GM18870 (cell line): ENCODE data around the gene CFAP74.

ENCODE experiments used
- ATAC-seq: cut with Tn5 transposase; IDR thresholded peaks from one replicate; pipeline ENCODE4 v1.9.1; 2021; ENCODE audit warnings: moderate library complexity; ENCODE audit not compliant: unreplicated experiment

Gene CFAP74

DNA sequence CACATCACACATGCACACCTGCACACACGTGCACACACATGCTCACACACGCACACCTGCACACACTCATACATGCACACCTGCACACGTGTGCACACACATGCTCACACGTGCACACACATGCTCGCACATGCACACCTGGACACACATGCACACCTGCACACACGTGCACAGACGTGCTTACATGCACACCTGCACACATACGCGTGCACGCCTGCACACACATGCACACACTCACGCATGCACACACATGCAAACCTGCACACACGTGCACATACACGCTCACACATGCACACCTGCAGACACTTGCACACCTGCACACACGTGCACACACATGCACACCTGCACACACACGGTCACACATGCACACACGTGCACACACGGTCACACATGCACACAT is 32.6 kb downstream of the CFAP74 start:
- ATAC-seq = no peak

DNA sequence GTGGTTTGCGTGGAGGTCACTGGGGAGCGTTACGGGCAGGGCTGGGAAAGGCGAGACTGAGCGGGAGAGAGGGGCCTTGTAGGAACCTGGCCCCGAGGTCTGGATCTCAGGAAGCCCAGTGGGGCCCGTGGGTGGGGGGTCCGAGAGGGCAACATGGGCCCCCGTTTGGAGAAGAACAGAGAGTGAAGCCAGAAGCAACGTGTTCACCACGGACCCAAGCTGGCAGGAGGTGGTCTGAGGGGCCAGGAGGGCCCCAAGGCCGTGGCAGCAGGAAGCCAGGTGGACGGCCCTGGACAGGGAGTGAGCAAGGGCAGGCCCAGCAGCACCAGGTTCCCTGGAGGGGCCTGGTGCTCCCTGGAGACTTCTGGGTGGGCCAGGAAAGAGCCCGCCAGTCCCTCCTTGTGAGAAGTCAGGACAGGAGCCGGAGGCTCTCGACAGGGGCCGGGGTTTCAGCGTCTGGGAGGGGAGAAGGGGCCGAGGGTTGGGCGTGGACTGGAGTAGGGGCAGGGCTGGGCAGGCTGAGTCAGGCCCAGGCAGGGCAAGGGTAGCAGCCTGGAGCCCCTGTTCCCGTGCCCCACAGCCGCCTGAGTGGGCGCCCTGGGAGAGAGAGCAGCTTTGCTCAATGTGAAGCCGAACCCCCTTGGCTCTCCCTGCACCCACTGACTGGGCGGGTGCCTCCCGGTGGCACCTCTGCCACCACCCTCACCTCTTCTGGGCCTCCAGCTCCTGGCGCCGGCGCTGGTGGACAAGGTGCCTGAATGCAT is 33.5 kb downstream of the CFAP74 start:
- no peak for ATAC-seq

DNA sequence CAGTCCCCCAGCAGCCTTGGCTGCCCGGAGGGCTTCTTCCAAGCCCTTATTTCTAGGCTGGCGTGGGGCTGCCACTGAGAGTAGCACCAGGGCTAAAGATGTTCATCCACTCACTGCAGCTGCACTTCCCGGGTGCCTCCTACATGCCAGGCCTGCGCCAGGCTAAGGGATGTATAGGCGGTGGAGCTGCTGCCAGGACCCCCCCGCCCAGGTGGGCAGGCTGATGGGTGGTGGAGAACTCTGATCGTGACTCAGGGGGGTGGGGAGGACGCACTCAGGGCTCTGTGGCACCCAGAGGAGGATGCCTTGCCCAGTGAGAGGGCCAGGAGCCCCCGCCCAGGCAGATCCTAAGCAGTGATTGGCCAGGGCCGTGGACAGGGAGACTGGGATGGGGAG is 34.1 kb downstream of the CFAP74 start:
- no peak for ATAC-seq

DNA sequence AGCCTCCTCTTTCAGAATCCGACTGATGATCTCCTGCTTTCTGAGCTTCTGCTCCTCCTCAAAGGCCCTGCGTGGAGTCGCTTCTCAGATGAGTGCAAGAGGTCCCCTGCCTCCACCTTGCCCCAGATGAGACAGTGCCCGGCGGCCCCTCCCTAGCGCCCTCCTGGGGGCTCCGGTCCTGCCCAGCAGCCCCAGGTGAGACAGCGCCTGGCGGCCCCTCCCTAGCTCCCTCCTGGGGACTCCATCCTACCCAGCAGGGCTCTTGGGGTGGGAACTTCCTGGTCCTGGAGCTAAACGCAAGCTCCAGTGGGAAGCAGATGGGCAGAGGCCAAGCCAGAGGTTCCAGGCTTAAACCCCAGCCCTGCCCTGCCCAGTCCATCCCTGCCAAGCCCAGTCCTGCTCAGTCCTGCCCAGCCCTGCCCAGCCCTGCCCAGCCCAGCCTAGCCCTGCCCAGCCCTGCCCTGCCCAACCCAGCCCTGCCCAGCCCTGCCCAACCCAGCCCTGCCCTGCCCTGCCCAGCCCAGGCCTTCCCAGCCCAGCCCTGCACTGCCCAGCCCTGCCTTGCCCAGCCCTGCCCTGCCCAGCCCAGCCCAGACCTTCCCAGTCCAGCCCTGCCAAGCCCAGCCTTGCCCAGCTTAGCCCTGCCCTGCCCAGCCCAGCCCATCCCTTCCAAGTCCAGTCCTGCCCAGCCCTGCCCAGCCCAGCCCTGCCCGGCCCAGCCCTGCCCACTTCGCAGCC is 34.6 kb downstream of the CFAP74 start:
- no peak for ATAC-seq

DNA sequence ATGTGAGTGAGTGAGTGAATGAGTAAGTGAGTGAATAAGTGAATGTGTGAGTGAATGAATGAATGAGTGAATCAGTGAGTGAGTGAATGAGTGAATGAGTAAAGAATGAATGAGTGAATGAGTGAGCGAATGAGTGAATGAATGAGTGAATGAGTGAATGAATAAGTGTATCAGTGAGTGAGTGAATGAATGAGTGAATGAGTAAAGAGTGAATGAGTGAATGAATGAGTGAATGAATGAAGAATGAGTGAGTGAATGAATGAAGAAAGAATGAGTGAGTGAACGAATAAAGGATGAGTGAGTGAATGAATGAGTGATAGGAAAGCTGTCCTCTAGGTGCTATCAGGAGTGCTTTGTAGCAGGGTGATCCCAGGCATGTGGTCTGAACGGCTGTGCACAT is 35.7 kb downstream of the CFAP74 start:
- no peak for ATAC-seq

DNA sequence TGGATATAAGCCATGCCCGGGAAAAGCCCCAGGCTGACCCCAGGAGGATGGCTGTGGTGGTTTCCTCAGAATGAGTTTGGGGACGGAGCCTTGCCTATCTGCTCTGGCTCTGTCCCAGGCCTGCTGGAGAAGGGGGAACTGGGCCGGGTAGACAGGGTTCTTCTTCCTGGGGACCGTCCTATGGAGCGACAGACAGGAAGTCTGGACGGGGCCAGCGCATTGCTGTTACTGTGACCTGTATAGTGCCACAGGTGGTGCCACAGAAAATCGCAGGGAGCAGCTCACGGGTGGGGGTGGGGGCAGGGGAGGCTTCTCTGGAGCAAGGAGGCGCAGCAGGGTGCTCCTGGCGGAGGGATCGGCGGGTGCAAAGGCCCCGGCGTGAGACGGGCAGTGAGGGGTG is 36.4 kb downstream of the CFAP74 start:
- ATAC-seq = no peak

DNA sequence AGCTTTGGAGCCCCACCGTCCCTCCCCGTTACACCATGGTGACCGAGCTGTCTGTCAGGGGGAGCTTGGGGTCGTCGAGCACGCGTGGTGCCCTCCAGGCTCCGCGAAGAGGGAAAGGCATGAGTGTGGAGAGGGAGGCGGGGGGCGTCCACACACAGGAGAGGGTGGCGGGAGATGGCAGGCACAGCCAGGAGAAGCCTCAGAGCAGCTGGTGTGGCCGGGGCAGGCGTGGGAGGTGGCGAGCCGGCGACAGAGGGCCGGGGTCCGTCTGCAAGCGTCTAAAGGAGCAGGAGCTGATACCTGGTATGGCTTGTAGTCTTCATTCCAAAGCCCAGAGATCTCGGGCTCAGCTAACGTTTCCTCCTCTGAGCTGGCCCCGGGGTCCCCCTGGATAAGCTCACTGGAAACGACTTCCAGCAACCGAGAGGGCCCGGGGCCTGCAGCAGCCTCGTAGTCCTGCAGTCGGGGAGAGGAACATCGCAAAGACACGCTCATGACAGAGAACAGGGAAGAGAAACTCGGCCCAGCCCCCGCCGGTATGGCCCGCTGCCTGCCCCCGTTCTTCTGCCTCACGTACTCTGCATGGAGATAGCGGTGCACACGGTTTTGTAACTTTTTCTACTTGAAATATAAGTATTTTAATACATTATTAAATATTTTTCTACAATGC is 37.4 kb downstream of the CFAP74 start:
- no peak for ATAC-seq

DNA sequence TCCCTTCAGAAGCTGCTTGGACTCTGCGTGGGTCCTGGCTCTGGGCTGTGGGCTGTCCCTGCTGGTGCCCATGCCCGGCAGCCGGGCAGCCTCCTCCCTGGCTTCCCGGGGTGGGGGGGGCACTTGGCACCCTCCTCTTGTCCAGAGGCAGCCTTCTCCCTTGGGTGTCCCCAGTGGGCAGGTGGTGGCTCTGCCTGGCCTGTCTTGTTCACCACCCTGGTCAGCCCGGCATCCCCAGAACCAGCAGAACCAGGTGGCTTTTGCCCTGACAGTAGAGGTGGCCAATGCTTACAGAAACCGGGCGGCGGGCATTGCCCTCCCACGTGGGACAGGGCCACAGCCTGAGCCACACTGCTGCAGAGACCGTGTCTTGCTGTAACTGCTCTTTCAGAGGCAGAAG is 38.0 kb downstream of the CFAP74 start:
- no peak for ATAC-seq

DNA sequence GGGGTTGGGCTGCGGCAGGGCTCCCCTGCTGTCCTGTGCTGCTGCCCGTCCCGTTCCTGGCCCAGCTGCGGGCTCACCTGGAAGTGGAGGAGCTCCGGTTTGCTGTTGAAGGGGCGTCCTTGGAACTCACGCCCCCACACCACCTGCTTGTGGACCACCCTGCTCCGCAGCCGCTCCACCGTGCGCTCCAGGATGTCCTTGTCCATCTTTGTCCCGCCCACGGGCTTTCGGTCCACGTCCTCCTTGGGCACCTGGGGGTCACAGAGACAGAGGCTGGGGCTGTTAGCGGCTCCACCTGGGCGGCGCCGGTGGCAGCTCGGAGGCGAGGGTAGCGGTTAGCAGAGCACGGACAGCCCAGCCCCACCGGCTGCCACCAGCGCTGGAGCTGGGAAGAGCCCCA is 38.8 kb downstream of the CFAP74 start:
- no peak for ATAC-seq

DNA sequence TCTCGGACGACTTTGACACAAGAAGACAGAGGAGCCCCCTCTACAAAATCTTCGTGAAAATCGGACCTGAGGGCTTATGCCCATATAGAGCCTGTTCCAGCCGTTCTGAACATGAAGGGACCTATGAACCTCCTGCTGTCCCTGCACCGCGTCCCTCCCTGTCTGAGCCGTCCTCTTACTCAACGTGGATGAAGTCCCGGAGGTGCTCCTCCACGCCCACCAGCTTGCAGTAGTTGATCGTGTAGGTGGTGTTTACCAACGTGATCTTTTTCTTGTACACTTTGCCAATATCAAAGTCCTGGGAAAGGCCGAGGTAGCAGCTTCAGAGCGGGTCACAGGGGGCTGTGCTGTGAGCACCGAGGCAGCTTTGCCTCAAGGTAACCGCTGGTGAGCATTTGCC is 40.0 kb downstream of the CFAP74 start:
- no peak for ATAC-seq

DNA sequence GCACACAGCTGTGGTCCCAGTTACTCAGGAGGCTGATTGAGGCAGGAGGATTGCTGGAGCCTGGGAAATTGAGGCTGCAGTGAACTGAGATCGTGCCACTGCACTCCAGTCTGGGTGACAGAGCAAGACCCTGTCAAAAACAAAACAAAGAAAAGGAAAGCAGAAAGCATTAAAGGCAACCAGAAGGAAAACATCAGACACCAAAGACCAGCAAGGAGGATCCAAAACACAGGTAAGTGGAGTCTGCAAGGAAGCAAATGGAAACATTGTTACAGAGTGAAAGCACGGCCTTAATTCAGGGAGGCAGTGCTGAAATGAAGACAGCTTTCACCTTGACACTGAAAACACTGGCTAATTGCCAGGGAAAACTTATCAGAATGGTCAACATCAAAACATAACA is 40.8 kb downstream of the CFAP74 start:
- no peak for ATAC-seq

DNA sequence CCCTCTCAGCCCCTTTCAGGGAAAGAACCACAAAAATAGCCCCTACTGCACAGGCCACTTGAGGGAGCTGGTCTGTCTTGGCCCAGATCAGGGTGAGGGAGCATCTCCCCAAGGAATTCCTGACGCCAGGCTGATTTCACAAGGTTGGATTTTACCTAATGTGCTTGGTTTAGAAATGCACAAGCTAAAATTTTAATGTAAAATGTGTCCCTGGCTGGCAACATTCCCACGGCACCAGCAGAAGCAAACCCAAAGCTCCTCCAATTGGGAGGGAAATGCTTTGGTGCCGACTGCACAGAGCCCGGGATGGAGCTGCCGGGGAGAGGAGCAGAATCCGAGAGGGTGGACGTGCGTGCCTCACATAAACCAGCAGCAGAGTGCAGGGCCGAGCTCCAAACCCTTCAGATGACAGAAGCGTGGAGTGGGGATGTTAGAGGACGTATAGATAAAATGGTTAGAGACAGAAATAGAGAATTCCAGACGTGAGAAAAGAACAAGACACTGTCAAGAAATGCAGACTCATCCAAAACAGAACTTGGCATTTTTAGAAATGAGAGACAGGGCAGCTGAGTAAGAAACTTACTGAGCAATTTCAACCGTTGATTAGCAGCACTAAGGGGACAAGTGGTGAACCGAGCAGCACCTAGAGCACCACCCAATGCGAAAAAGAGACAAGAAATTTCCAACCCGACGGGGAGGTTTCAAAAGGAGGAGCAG is 42.9 kb downstream of the CFAP74 start:
- no peak for ATAC-seq

DNA sequence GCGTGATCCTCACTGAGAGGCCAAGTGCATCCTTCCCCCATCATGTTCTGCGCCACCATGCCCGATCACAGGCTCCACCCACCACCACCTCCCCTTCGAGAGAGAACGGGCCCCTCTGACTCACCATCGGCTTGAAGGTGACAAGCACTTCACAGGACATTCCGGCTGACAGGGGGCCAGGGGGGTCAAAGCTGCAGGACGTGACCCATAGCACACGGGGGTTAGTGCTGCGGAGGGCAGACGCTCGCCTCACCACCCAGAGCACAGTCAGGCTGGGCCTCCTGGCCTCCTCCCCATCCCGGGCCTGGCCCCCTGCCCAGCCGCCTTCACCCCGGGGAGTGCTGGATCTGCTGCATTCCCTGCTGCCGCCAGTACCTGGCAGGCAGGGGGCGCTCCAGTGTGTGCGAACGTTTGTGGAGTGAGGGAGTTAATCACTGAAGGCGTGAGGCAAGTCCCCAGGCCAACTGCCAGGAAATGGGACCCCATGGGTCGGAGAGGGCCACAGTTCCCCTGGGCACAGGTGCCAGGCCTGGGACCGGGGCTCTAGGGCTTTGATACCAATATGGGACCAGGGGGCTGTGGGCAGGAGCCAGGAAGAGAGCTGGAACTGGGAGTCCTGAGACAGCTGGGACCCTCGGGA is 43.6 kb downstream of the CFAP74 start:
- no peak for ATAC-seq

DNA sequence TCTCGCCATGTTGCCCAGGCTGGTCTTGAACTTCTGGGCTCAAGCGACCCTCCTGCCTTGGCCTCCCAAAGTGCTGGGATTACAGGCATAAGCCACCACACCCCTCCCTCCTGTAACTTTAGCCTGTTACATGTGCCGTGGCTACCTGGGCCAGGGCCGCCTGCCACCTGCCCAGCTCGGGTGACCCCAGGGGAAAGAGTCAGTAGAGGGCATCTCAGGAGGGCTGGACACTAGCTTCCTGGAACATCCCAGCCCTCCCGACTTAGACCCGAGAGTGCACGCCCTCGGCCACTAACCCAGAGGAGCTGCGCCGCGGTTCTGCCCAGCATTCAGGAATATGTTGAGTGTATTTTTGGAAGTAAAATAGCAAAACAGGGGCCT is 44.1 kb downstream of the CFAP74 start:
- ATAC-seq = no peak

DNA sequence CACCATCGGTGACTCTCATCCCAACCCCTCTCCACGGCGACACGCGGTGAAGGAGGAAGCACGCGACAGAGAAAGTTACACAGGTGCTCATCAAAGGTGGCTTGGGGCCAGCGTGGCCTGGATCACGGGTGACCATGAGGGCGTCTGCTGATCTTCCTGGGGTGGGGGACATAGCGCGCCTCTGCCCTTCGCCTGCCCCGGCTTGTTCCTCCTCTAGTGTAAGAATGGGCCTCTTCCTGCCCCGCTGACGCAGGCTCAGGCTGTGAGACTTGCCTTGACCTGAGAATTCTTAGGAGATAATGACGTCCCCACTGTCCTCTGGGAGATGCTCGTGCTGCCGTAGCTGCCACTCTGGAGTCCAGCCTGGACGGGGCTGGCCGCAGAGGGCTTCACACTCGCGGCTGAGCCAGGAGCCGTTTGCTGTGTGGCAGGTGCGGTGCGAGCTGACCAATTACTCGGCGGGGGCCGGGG is 45.5 kb downstream of the CFAP74 start:
- no peak for ATAC-seq

DNA sequence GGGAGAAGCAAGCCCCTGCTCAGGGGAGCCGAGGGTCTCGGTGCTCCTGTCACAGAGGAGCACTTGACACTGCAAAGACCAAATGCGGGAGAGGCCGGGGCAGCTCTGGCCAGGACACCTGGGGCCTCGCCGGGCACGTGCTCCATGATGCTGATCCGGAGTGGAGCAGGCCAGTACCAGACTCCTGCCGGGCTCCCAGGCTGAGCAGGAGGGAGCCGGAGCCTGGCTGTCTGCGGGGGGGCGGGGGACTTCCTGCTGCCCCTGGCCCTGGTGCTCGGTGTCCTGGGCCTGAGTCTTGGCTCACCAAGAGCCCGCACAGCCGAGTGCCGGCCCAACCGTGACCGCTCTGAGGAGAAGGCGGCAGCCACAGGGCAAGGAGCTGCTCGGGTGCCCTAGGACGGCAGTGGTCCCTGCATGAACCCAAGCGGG is 46.0 kb downstream of the CFAP74 start:
- no peak for ATAC-seq

DNA sequence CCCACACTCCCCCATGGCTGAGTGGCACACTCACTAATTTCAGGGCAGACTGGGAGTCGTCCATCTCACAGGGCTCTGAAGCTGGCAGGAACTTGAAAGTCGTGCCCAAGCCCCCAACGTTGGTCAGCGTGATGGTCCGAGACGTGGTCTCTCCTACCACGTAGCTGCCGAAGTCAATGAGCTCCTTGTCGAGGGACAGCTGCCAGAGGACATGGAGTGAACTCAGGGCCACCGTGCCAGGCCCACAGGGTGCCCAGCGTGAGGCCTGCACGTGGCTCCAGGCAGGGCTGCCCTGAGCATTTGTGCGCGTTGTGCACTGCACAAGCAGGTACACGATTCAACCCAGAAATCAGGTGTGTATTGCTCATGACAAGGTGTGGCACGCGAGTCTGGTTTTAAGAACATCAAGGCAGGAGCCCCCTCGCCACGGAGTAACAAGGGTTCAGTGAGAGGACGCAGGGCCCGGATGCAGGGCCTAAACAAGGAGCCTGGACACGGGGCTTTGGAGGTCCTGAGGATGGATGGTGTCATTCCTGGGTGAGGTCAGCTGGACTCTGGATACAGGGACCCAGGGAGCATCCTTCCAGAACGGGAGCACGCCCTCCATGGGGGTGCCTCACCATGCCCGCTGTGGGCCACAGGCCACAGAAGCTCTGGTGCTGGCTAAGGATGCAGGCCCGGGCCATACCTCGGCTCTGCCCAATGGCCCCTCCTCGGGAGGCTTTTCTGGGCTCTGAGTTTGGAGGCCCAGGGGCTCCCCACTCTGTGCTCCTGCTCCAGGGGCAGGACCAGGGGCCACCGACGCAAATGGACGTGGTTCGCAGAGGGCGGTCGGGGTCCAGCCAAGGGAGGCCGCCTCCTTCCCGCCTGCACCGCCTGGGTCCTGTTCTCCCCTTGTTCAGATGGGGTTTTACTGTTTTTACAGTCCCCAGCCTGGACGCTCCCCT is 46.7 kb downstream of the CFAP74 start:
- no peak for ATAC-seq

DNA sequence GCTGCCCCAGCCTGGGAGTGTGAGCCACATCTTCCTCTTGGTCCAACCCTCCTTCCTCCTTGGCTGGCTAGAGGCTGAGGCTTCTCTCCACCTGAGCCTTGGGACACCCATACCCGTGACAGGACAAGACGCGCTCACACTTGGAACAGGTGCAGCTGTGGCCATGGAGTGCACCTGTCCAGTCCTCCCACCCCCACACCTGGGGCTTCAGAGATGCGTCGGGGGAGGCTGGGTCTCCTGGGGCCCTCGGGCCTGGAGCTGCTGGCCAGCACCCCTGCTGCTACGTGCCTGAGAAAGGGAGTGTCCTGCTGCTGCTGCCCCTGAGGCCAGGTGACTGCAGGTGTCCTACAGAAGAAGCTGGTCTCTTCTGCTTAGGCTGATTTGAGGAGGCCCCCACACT is 47.5 kb downstream of the CFAP74 start:
- no peak for ATAC-seq

DNA sequence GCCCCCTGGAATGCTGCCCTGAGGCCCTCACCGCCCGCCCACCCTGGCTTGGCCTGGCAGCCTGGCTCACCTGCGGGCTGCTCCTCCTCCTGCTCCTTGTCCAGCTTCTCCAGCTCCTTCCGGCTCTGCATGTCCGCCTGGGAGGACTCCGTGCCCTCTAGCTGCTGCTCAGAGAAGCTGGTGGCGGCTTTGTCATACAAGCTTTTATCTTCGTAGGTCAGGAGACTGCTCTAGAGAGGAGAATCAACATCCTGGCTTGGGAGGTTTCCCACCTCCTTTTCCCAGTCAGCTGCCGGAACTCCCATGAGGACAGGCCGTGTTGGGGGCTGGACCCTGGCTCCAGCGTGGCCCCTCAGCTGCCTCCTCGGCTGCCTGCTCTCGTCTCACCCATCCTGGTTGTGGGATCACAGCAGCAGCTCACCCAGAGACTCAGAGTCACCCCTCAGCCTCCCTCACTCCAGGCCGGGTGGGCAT is 47.9 kb downstream of the CFAP74 start:
- no peak for ATAC-seq
